WTC11 (cell line): ENCODE data around the gene FAM117B.

Experiments
- ATF1 ChIP-seq: sonication (generic); formaldehyde crosslinking; IDR thresholded peaks from 2 replicates; pipeline ENCODE4 v1.8.1; 2023; ENCODE audit warnings: mild to moderate bottlenecking, moderate library complexity, missing genetic modification reagents
- CTCF ChIP-seq: fragments of 200-600 bp; IDR thresholded peaks from 2 replicates; pipeline ENCODE4 v1.8.0; 2022; ENCODE audit warnings: antibody characterized with exemption
- E2F1 ChIP-seq: sonication (generic); formaldehyde crosslinking; IDR thresholded peaks from 2 replicates; pipeline ENCODE4 v1.8.0; 2022; ENCODE audit warnings: mild to moderate bottlenecking, missing genetic modification reagents
- ELF4 ChIP-seq: sonication (generic); formaldehyde crosslinking; IDR thresholded peaks from 2 replicates; pipeline ENCODE4 v1.8.1; 2022; ENCODE audit warnings: low read depth, mild to moderate bottlenecking, moderate library complexity, missing genetic modification reagents
- ETV6 ChIP-seq: sonication (generic); formaldehyde crosslinking; IDR thresholded peaks from 2 replicates; pipeline ENCODE4 v1.8.1; 2022; ENCODE audit warnings: mild to moderate bottlenecking, missing genetic modification reagents
- NR1H2 ChIP-seq: sonication (generic); formaldehyde crosslinking; IDR thresholded peaks from 2 replicates; pipeline ENCODE4 v1.9.0; 2021; ENCODE audit warnings: mild to moderate bottlenecking, moderate library complexity, missing genetic modification reagents
- SP1 ChIP-seq: sonication (generic); formaldehyde crosslinking; conservative IDR thresholded peaks from 2 replicates; pipeline ENCODE4 v1.8.1; 2022; ENCODE audit warnings: missing genetic modification reagents
- TP53 ChIP-seq: sonication (generic); formaldehyde crosslinking; IDR thresholded peaks from 2 replicates; pipeline ENCODE4 v1.8.1; 2023; ENCODE audit warnings: mild to moderate bottlenecking, missing genetic modification reagents
- USF2 ChIP-seq: sonication (generic); formaldehyde crosslinking; IDR thresholded peaks from 2 replicates; pipeline ENCODE4 v1.8.1; 2023; ENCODE audit warnings: mild to moderate bottlenecking, missing genetic modification reagents, moderate library complexity
- ZNF317 ChIP-seq: sonication (generic); formaldehyde crosslinking; IDR thresholded peaks from 2 replicates; pipeline ENCODE4 v1.8.1; 2023; ENCODE audit warnings: low read depth, mild to moderate bottlenecking, moderate library complexity, missing genetic modification reagents, borderline replicate concordance
- ZSCAN18 ChIP-seq: fragments of 250-450 bp; sonication (Bioruptor Pico); IDR thresholded peaks from 2 replicates; pipeline ENCODE4 v2.1.2; 2022; ENCODE audit warnings: mild to moderate bottlenecking, moderate library complexity

- TF ChIP-seq SP1 (CRISPR knock-in tag) (no peak), ZSCAN18 (CRISPR knock-in tag) (no peak), ZNF317 (no peak), E2F1 (CRISPR knock-in tag) (no peak), CTCF (no peak), ATF1 (CRISPR knock-in tag) (no peak), ELF4 (CRISPR knock-in tag) (no peak), ETV6 (no peak), TP53 (CRISPR knock-in tag) (no peak), USF2 (CRISPR knock-in tag) (no peak), NR1H2 (CRISPR knock-in tag) (no peak)
Measured at GRCh38 chr2:202642567-202642966, 7.8 kb downstream of the FAM117B start.
